Stomach (tissue), 9 donors: ENCODE data around the gene SNAP47. TPM values are rescaled to one million over a fixed set of nuclear protein-coding genes. Genes with fewer than 3 reads are reported as not detected.

Experiments used
- DNase-seq, 2 donors: peaks; one replicate each; pipeline versions ENCODE4 v3.0.0 to v3.0.0-alpha.2; 2013 to 2019
- H3K27ac ChIP-seq, 5 donors: fragments of 200-600 bp in 4 of 5; sonication (generic) in 4 of 5; one replicate each; pipeline ENCODE4 v1.5.1; 2013 to 2019; ENCODE audit warnings: mild to moderate bottlenecking in 1 of 5, moderate library complexity in 1 of 5
- H3K27me3 ChIP-seq, 3 donors: fragments of 200-600 bp; sonication (generic); one replicate each; pipeline ENCODE4 v1.5.1; 2017 to 2019; ENCODE audit warnings: mixed run types in 1 of 3
- H3K36me3 ChIP-seq, 4 donors: fragments of 200-600 bp; sonication (generic); 1 replicate in 3 of 4; 2 replicates in 1 of 4; pipeline ENCODE4 v1.5.1; 2016 to 2019
- H3K4me1 ChIP-seq, 4 donors: fragments of 200-600 bp; sonication (generic); one replicate each; pipeline ENCODE4 v1.5.1; 2016 to 2019
- H3K4me3 ChIP-seq, 4 donors: fragments of 200-600 bp; sonication (generic) in 3 of 4; one replicate each; pipeline ENCODE4 v1.5.1; 2016 to 2019; ENCODE audit warnings: mild to moderate bottlenecking in 1 of 4
- H3K9me3 ChIP-seq, 4 donors: fragments of 200-600 bp; sonication (generic); one replicate each; pipeline ENCODE4 v1.5.1; 2016 to 2019
- EP300 ChIP-seq: sonication (generic); formaldehyde crosslinking; IDR thresholded peaks from one replicate; pipeline ENCODE4 v1.6.1; 2017; ENCODE audit warnings: antibody characterized with exemption
- POLR2A ChIP-seq, 4 donors: fragments of 450-650 bp; IDR thresholded peaks; one replicate each; pipeline ENCODE4 v1.6.1; 2016; ENCODE audit warnings: antibody characterized with exemption in 4 of 4, control low read depth in 2 of 4, mild to moderate bottlenecking in 1 of 4, moderate library complexity in 1 of 4
- POLR2AphosphoS5 ChIP-seq, 3 donors: sonication (generic); formaldehyde crosslinking; IDR thresholded peaks; one replicate each; pipeline ENCODE4 v1.6.1; 2016; ENCODE audit warnings: antibody characterized with exemption in 3 of 3
- WGBS, 5 donors: extraction: QIAGEN DNeasy Blood & Tissue Kit in 3 of 5; methylation state at CpG; one replicate each; pipeline versions ENCODE4 v1.1.5 to v1.1.7; 2013 to 2018; 5-methylcytosine and 5-hydroxymethylcytosine counted together
- intact Hi-C: fragments of 100-400 bp; cut with DNase I; formaldehyde crosslinking; loops from one replicate; pipeline ENCODE4 v1.15.1; 2023; ENCODE audit warnings: low total_unique reads
- polyA plus RNA-seq, 3 donors: library from polyadenylated mRNA; stranded (reverse); fragments of 200-250 nt; gene quantifications; one replicate each; pipeline ENCODE4 v1.2.3, GENCODE V29; 2013
- total RNA-seq, 5 donors: library from RNA; depleted of rRNA; stranded (reverse); fragments of >200 nt; gene quantifications; one replicate each; pipeline versions ENCODE4 v1.1.0 to v1.2.3, GENCODE V29; 2014 to 2016
- TF ChIP-seq, protein P1 (sequence below), 7 experiments: fragments of 450-650 bp in 4 of 7; fragments of 200-600 bp in 3 of 7; sonication (generic) in 3 of 7; IDR thresholded peaks; one replicate each; pipeline ENCODE4 v1.5.1; 2016 to 2019; ENCODE audit warnings: antibody characterized with exemption in 7 of 7, control low read depth in 2 of 7, mild to moderate bottlenecking in 1 of 7
- donor health status: healthy with polysubstance abuse.
- donor health status: Bipolar disorder and iron deficiency.
- donor health status: healthy.

The SNAP47 gene
- total and polyA plus RNA-seq, 8 donors = 13.7 to 117 (median 27.3) TPM

DNA sequence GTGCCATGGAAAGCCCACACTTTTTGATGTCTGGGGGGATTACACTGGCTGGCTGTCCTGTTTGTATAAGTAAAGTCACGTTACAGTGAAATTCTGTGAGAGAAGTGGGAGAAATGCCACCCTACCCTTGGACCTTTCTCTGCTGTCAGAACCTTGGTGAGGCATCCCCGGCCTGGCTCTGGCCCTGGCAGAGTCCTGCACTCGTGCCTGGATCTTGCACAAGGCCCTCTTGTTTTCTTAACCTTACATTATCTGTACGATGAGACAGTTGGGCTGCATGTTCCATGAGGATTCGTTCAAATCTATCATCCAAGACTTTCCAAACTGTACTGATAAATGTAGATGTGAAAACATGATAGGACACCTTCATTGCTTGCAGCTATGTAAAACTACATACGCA, 11.4 kb downstream of the SNAP47 start:
- peak overlapping the region in 1 of 5 donors; percentile 89 for H3K27ac ChIP-seq
- TF ChIP-seq POLR2AphosphoS5 (IDR thresholded peaks at IDR 0.05) = no peak
- TF ChIP-seq EP300 = no peak
- TF ChIP-seq POLR2A (IDR thresholded peaks at IDR 0.05) = no peak
- TF ChIP-seq, protein P1, sequence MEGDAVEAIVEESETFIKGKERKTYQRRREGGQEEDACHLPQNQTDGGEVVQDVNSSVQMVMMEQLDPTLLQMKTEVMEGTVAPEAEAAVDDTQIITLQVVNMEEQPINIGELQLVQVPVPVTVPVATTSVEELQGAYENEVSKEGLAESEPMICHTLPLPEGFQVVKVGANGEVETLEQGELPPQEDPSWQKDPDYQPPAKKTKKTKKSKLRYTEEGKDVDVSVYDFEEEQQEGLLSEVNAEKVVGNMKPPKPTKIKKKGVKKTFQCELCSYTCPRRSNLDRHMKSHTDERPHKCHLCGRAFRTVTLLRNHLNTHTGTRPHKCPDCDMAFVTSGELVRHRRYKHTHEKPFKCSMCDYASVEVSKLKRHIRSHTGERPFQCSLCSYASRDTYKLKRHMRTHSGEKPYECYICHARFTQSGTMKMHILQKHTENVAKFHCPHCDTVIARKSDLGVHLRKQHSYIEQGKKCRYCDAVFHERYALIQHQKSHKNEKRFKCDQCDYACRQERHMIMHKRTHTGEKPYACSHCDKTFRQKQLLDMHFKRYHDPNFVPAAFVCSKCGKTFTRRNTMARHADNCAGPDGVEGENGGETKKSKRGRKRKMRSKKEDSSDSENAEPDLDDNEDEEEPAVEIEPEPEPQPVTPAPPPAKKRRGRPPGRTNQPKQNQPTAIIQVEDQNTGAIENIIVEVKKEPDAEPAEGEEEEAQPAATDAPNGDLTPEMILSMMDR (IDR thresholded peaks at IDR 0.05) = no peak
- 83 to 95% (median 86%) methylated on average over 6 of the region's 6 CpGs for WGBS, 5 donors
- no peak overlapping the region for H3K4me3 ChIP-seq
- H3K9me3 ChIP-seq = no peaks in the 10 kb centered on the region
- no peak for DNase-seq
- no peaks in the 10 kb centered on the region for H3K27me3 ChIP-seq
- intact Hi-C loops = no loop called here
- peaks cover 0 to 48% (median 22%) of the 10 kb centered on the region in 4 donors for H3K4me1 ChIP-seq
- peaks cover 0 to 43% (median 36%) of the 10 kb centered on the region in 4 donors for H3K36me3 ChIP-seq

GRCh38 chr1:227747382-227747781, 12.1 kb downstream of the SNAP47 start:
- TF ChIP-seq POLR2AphosphoS5 (IDR thresholded peaks at IDR 0.05) = no peak
- TF ChIP-seq, protein P1 (IDR thresholded peaks at IDR 0.05) = no peak
- TF ChIP-seq EP300 = no peak
- TF ChIP-seq POLR2A (IDR thresholded peaks at IDR 0.05) = no peak
- 78 to 91% (median 87%) methylated on average over 8 of the region's 8 CpGs for WGBS, 5 donors
- DNase-seq = no peak
- Histone ChIP-seq H3K36me3 (peaks cover 0 to 48% (median 37%) of the 10 kb centered on the region in 4 donors), H3K9me3 (no peaks in the 10 kb centered on the region), H3K27me3 (no peaks in the 10 kb centered on the region), H3K4me1 (peaks cover 0 to 48% (median 22%) of the 10 kb centered on the region in 4 donors), H3K27ac (peak overlapping the region in 3 of 5 donors; percentile 54 to 89 (median 72)), H3K4me3 (no peak overlapping the region)
- intact Hi-C loops = no loop called here

- no peak for DNase-seq
- Histone ChIP-seq H3K4me3 (no peak overlapping the region), H3K9me3 (no peaks in the 10 kb centered on the region), H3K36me3 (peaks cover 0 to 48% (median 37%) of the 10 kb centered on the region in 4 donors), H3K27ac (peak overlapping the region in 4 of 5 donors; percentile 52 to 89 (median 63)), H3K4me1 (peaks cover 1 to 43% (median 23%) of the 10 kb centered on the region in 4 donors), H3K27me3 (no peaks in the 10 kb centered on the region)
- WGBS, 5 donors = 87 to 97% (median 94%) methylated on average over 17 to 18 of the region's 18 CpGs
- intact Hi-C loops = no loop called here
- TF ChIP-seq POLR2A (IDR thresholded peaks at IDR 0.05) = no peak
- TF ChIP-seq POLR2AphosphoS5 (IDR thresholded peaks at IDR 0.05) = no peak
- TF ChIP-seq, protein P1 (IDR thresholded peaks at IDR 0.05) = no peak
- TF ChIP-seq EP300 = no peak
Observed at GRCh38 chr1:227747948-227748495, 12.8 kb downstream of the SNAP47 start.

GRCh38 chr1:227748496-227749182, 13.4 kb downstream of the SNAP47 start:
- H3K9me3 ChIP-seq = no peaks in the 10 kb centered on the region
- H3K4me3 ChIP-seq = no peak overlapping the region
- no peaks in the 10 kb centered on the region for H3K27me3 ChIP-seq
- DNase-seq = peak in 1 of 2 donors; percentile 76
- peaks cover 8 to 48% (median 29%) of the 10 kb centered on the region in 4 donors for H3K4me1 ChIP-seq
- H3K36me3 ChIP-seq = peaks cover 0 to 46% (median 37%) of the 10 kb centered on the region in 4 donors
- TF ChIP-seq POLR2A (IDR thresholded peaks at IDR 0.05) = no peak
- TF ChIP-seq EP300 = peak; percentile 61
- peak in 2 of 3 donors; percentile 32 to 59 for TF ChIP-seq POLR2AphosphoS5 (IDR thresholded peaks at IDR 0.05)
- WGBS, 5 donors = 45 to 67% (median 53%) methylated on average over 7 of the region's 7 CpGs
- peak overlapping the region in 4 of 5 donors; percentile 52 to 89 (median 63) for H3K27ac ChIP-seq
- intact Hi-C loops = no loop called here
